SH-SY5Y (cell line): Measurements from ENCODE around the gene ASB7.

Experiments
- GATA2 ChIP-seq: IDR thresholded peaks from 2 replicates; pipeline ENCODE4 v1.6.1; 2011; ENCODE audit warnings: mild to moderate bottlenecking, low read depth, low read length
- GATA3 ChIP-seq: IDR thresholded peaks from 2 replicates; pipeline ENCODE4 v1.6.1; 2011; ENCODE audit warnings: low read depth, mild to moderate bottlenecking, low read length, moderate library complexity

The ASB7 gene

GRCh38 chr15:100680726-100681125 lies 78.3 kb downstream of the ASB7 start:
- no peak for TF ChIP-seq GATA3
- TF ChIP-seq GATA2 = no peak

- TF ChIP-seq GATA2 = no peak
- TF ChIP-seq GATA3 = no peak
These were observed 79.0 kb downstream of the ASB7 start for GRCh38 chr15:100681335-100681746.

- TF ChIP-seq GATA2 = no peak
- no peak for TF ChIP-seq GATA3
These were observed 80.1 kb downstream of the ASB7 start for GRCh38 chr15:100682468-100682867.

- TF ChIP-seq GATA2 (no peak), GATA3 (no peak)
These were observed 81.0 kb downstream of the ASB7 start for GRCh38 chr15:100683434-100683833.

GRCh38 chr15:100684591-100684990 lies 82.2 kb downstream of the ASB7 start:
- no peak for TF ChIP-seq GATA3

- no peak for TF ChIP-seq GATA2
- no peak for TF ChIP-seq GATA3
These were observed 83.8 kb downstream of the ASB7 start for GRCh38 chr15:100686021-100686724.

GRCh38 chr15:100686725-100687473 lies 84.5 kb downstream of the ASB7 start:
- TF ChIP-seq GATA2 (no peak), GATA3 (no peak)

GRCh38 chr15:100687582-100688141 lies 85.3 kb downstream of the ASB7 start:
- TF ChIP-seq GATA2 (no peak), GATA3 (no peak)

- no peak for TF ChIP-seq GATA3
- no peak for TF ChIP-seq GATA2
These were observed 86.2 kb downstream of the ASB7 start for GRCh38 chr15:100688549-100689120.

GRCh38 chr15:100689131-100689899 lies 86.9 kb downstream of the ASB7 start:
- TF ChIP-seq GATA2 (no peak), GATA3 (no peak)

- TF ChIP-seq GATA2 (no peak), GATA3 (no peak)
These were observed 87.8 kb downstream of the ASB7 start for GRCh38 chr15:100690032-100690794.

GRCh38 chr15:100690795-100691158 lies 88.4 kb downstream of the ASB7 start:
- TF ChIP-seq GATA2 (no peak), GATA3 (no peak)

GRCh38 chr15:100691321-100691720 lies 88.9 kb downstream of the ASB7 start:
- TF ChIP-seq GATA3 = no peak
- no peak for TF ChIP-seq GATA2
